ENCODE results near the gene ATG4B. TPM values are rescaled to one million over a fixed set of nuclear protein-coding genes. Genes with fewer than 3 reads are reported as not detected.

The ATG4B gene
- total and polyA plus RNA-seq, 2 donors (not counting 3 experiments of a cell fraction or from before 2014, with no cell fraction given) = 83.6 to 113 TPM

- Histone ChIP-seq H3K9ac (replicated peaks; ENCODE audit: extremely low read depth, insufficient read depth, low read length) (peak overlapping the region; percentile 71), H3K27me3 (ENCODE audit: control insufficient read depth in 2 of 2, insufficient read depth in 2 of 2, low read length in 2 of 2) (no peaks in the 10 kb centered on the region), H3K27ac (ENCODE audit: insufficient read depth, low read depth, low read length) (peak overlapping the region; percentile 71), H4K20me1 (replicated peaks; ENCODE audit: control insufficient read depth, extremely low read depth, insufficient read depth, low read length) (no peaks in the 10 kb centered on the region), H3K9me3 (replicated peaks; ENCODE audit: control insufficient read depth, insufficient read depth, low read length) (no peaks in the 10 kb centered on the region), H3K4me2 (ENCODE audit: insufficient read depth, low read length) (peak overlapping the region; percentile 93), H2AFZ (ENCODE audit: low read depth, low read length) (peak overlapping the region; percentile 93), H3K36me3 (ENCODE audit: control insufficient read depth in 2 of 2, extremely low read depth in 1 of 2, insufficient read depth in 2 of 2, low read length in 2 of 2) (peaks cover 6 to 15% of the 10 kb centered on the region in 2 experiments), H3K9me1 (replicated peaks; ENCODE audit: control insufficient read depth, extremely low read depth, insufficient read depth, low read length) (no peaks in the 10 kb centered on the region), H3K4me1 (ENCODE audit: control insufficient read depth, extremely low read depth, insufficient read depth, low read length) (peaks cover 17% of the 10 kb centered on the region), H3K4me3 (replicated peaks in 1 of 3; ENCODE audit: insufficient read depth in 1 of 3, low read depth in 1 of 3, low read length in 3 of 3) (peak overlapping the region; percentile 90 to 93 (median 92)), H3K79me2 (ENCODE audit: control insufficient read depth, insufficient read depth, low read length) (peaks cover 48% of the 10 kb centered on the region)
- FAIRE-seq (no peak), DNase-seq (ENCODE audit: low read depth, low spot score) (no peak)
- no peak for TF ChIP-seq EZH2 (IDR thresholded peaks at IDR 0.05; ENCODE audit: borderline replicate concordance, low read depth, low read length, severe bottlenecking)
- no peak for TF ChIP-seq JUN (IDR thresholded peaks at IDR 0.05; ENCODE audit: borderline replicate concordance, insufficient read depth, insufficient read length, low read depth)
- no peak for TF ChIP-seq GATA2 (IDR thresholded peaks at IDR 0.05; ENCODE audit: insufficient read depth, insufficient read length, low read depth, low read length)
- TF ChIP-seq MYC (IDR thresholded peaks at IDR 0.05; ENCODE audit: low read depth, low read length) = no peak
- no peak for TF ChIP-seq CTCF (IDR thresholded peaks at IDR 0.05; ENCODE audit: extremely low read depth in 1 of 2, insufficient read depth in 1 of 2, low read depth in 1 of 2, low read length in 2 of 2)
- no peak for TF ChIP-seq POLR2AphosphoS5 (IDR thresholded peaks at IDR 0.05; ENCODE audit: insufficient read depth, low read depth, low read length)
- TF ChIP-seq POLR2A (IDR thresholded peaks at IDR 0.05; ENCODE audit: low read depth, low read length) = no peak
- ChIA-PET CTCF (interaction anchor here (0.6 to 1.4 kb wide), 8 partner anchors 15 to 207 kb away, joined by 3 to 5 read pairs (median 4); partner anchors contain the start of genes D2HGDH and ING5), POLR2A (interaction anchor here (1.6 kb wide), 1 partner anchor 15 kb away, joined by 6 read pairs; the partner anchor contains the start of gene ING5)
- no TSS peak for BruUV-seq (replicated peaks)
- dilution Hi-C loops (cut with MboI; ENCODE audit: extremely low pct_ligation_motif_present, low sequenced_read_pairs) (no loop called here), intact Hi-C loops (cut with micrococcal nuclease) (loop anchor here (1.0 to 5.0 kb wide), 6 partner anchors 15 to 330 kb away; partner anchors contain the start of genes ATG4B, D2HGDH, FARP2 and THAP4)
Observed at GRCh38 chr2:241686324-241686649, 48.8 kb downstream of the ATG4B start.
